Caco-2 (cell line): ENCODE results near the gene GRID1. TPM values are rescaled to one million over a fixed set of nuclear protein-coding genes. Genes with fewer than 3 reads are reported as not detected.
"Not testable (repeated sequence)": the region's sequence is repeated elsewhere in the genome, so short reads cannot be mapped to it uniquely, and the experiment has no call there.

Source experiments
- BruUV-seq: library from RNA; stranded (reverse); fragments of 400-500 nt; replicated peaks from 2 replicates; lab custom pipeline; 2021; lab: Mats Ljungman, UMichigan
- CTCF ChIA-PET: fragments of 300-600 bp; sonication (Branson Sonifier 250); formaldehyde crosslinking; loops from one replicate; lab custom pipeline; 2022; ENCODE audit warnings: antibody characterized with exemption; lab: Charles Lee
- POLR2A ChIA-PET: fragments of 300-600 bp; sonication (Branson Sonifier 250); formaldehyde crosslinking; loops from one replicate; lab custom pipeline; 2022; ENCODE audit warnings: antibody characterized with exemption; lab: Charles Lee
- DNase-seq, 2 experiments: peaks; one replicate each; pipeline versions ENCODE4 v3.0.0 to v3.0.0-alpha.2; 2020 to 2022
- H3K27me3 ChIP-seq: replicated peaks from 2 replicates; pipeline ENCODE4 v1.6.0; 2011; ENCODE audit warnings: low read length; ENCODE audit not compliant: control insufficient read depth, insufficient read depth
- H3K36me3 ChIP-seq: 2 replicates; pipeline ENCODE4 v1.5.1; 2011; ENCODE audit warnings: low read length; ENCODE audit not compliant: control insufficient read depth, insufficient read depth
- H3K4me1 ChIP-seq: fragments of 250-450 bp; sonication (Bioruptor Pico); 2 replicates; pipeline ENCODE4 v1.5.1; 2020; ENCODE audit warnings: mild to moderate bottlenecking
- H3K4me3 ChIP-seq: 2 replicates; pipeline ENCODE4 v1.5.1; 2011; ENCODE audit warnings: low read depth, mild to moderate bottlenecking, control low read depth, low read length
- H3K9me3 ChIP-seq: fragments of 250-450 bp; sonication (Bioruptor Pico); 2 replicates; pipeline ENCODE4 v1.5.1; 2020; ENCODE audit warnings: mild to moderate bottlenecking, moderate library complexity
- H3K27ac Mint-ChIP-seq: one replicate; pipeline ENCODE4 v1.8.0; 2022; ENCODE audit warnings: mixed read lengths; ENCODE audit not compliant: unreplicated experiment
- H3K27me3 Mint-ChIP-seq: one replicate; pipeline ENCODE4 v1.8.0; 2022; ENCODE audit warnings: mixed read lengths; ENCODE audit not compliant: insufficient read depth, unreplicated experiment
- H3K36me3 Mint-ChIP-seq: one replicate; pipeline ENCODE4 v1.8.0; 2022; ENCODE audit warnings: mild to moderate bottlenecking, mixed read lengths; ENCODE audit not compliant: insufficient read depth, unreplicated experiment
- H3K4me1 Mint-ChIP-seq: one replicate; pipeline ENCODE4 v1.8.0; 2022; ENCODE audit warnings: low read depth, mixed read lengths; ENCODE audit not compliant: unreplicated experiment
- H3K4me3 Mint-ChIP-seq: one replicate; pipeline ENCODE4 v1.8.0; 2022; ENCODE audit warnings: mild to moderate bottlenecking, moderate library complexity, mixed read lengths; ENCODE audit not compliant: unreplicated experiment
- H3K9me3 Mint-ChIP-seq: one replicate; pipeline ENCODE4 v1.8.0; 2022; ENCODE audit warnings: mixed read lengths; ENCODE audit not compliant: unreplicated experiment
- CTCF ChIP-seq, 2 experiments: fragments of 200-600 bp in 1 of 2; IDR thresholded peaks; 1 replicate in 1 of 2; 2 replicates in 1 of 2; pipeline versions ENCODE4 v1.5.1 to v1.8.0; 2011 to 2022; ENCODE audit warnings: antibody characterized with exemption in 1 of 2, control low read depth in 1 of 2, inconsistent platforms in 1 of 2, low read depth in 1 of 2, low read length in 1 of 2, mild to moderate bottlenecking in 1 of 2, moderate library complexity in 1 of 2; ENCODE audit not compliant: insufficient read depth in 1 of 2, severe bottlenecking in 1 of 2, unreplicated experiment in 1 of 2
- intact Hi-C: fragments of 100-400 bp; cut with micrococcal nuclease; formaldehyde crosslinking; loops from one replicate; pipeline ENCODE4 v1.10.0; 2022; ENCODE audit not compliant: unreplicated experiment
- total RNA-seq: library from RNA; stranded (reverse); gene quantifications from 2 replicates; pipeline ENCODE4 v1.2.3, GENCODE V29; 2022

Gene GRID1
- total RNA-seq, 1 experiment from 2014 or later: 8.0 TPM

GRCh38 chr10:86108696-86109095 is 257.9 kb downstream of the GRID1 start:
- Histone ChIP-seq H3K27me3 (no peaks in the 10 kb centered on the region), H3K36me3 (no peaks in the 10 kb centered on the region), H3K4me3 (no peak overlapping the region), H3K9me3 (no peaks in the 10 kb centered on the region), H3K4me1 (no peaks in the 10 kb centered on the region)
- no peaks in the 10 kb centered on the region for H3K36me3 Mint-ChIP-seq
- H3K9me3 Mint-ChIP-seq: no peaks in the 10 kb centered on the region
- H3K4me3 Mint-ChIP-seq: no peak overlapping the region
- ChIA-PET POLR2A (no interaction called here), CTCF (no interaction called here)
- intact Hi-C loops: loop anchor here (10.0 kb wide), 1 partner anchor 266 kb away; no protein-coding TSS in a partner anchor
- H3K27me3 Mint-ChIP-seq: no peaks in the 10 kb centered on the region
- no peak for DNase-seq
- peaks cover 7% of the 10 kb centered on the region for H3K4me1 Mint-ChIP-seq
- BruUV-seq: no TSS peak
- no peak for TF ChIP-seq CTCF (IDR thresholded peaks at IDR 0.05; ENCODE audit: insufficient read depth in 1 of 2, low read depth in 1 of 2, low read length in 1 of 2, severe bottlenecking in 1 of 2, unreplicated experiment in 1 of 2)
- H3K27ac Mint-ChIP-seq: no peak overlapping the region

- H3K9me3 ChIP-seq, H3K4me1 Mint-ChIP-seq, H3K4me1 ChIP-seq, H3K36me3 Mint-ChIP-seq, H3K9me3 Mint-ChIP-seq, H3K27ac Mint-ChIP-seq, DNase-seq, POLR2A ChIA-PET, CTCF ChIA-PET, H3K4me3 ChIP-seq, H3K4me3 Mint-ChIP-seq, BruUV-seq, H3K36me3 ChIP-seq, H3K27me3 ChIP-seq, H3K27me3 Mint-ChIP-seq: not testable (repeated sequence)
- intact Hi-C loops: loop anchor here (10.0 kb wide), 1 partner anchor 267 kb away; no protein-coding TSS in a partner anchor
Measured at GRCh38 chr10:86107611-86108310, 258.8 kb downstream of the GRID1 start.

- Mint-ChIP-seq H3K27me3 (no peaks in the 10 kb centered on the region), H3K9me3 (no peaks in the 10 kb centered on the region), H3K36me3 (no peaks in the 10 kb centered on the region), H3K27ac (no peak overlapping the region), H3K4me3 (no peak overlapping the region), H3K4me1 (peaks cover 7% of the 10 kb centered on the region)
- Histone ChIP-seq H3K27me3 (no peaks in the 10 kb centered on the region), H3K4me3 (no peak overlapping the region), H3K36me3 (no peaks in the 10 kb centered on the region), H3K4me1 (no peaks in the 10 kb centered on the region), H3K9me3 (no peaks in the 10 kb centered on the region)
- no peak for TF ChIP-seq CTCF (IDR thresholded peaks at IDR 0.05; ENCODE audit: insufficient read depth in 1 of 2, low read depth in 1 of 2, low read length in 1 of 2, severe bottlenecking in 1 of 2, unreplicated experiment in 1 of 2)
- intact Hi-C loops: loop anchor here (10.0 kb wide), 1 partner anchor 268 kb away; no protein-coding TSS in a partner anchor
- CTCF ChIA-PET: no interaction called here
- no peak for DNase-seq
- BruUV-seq: no TSS peak
- POLR2A ChIA-PET: no interaction called here
Measured at GRCh38 chr10:86107131-86107530, 259.5 kb downstream of the GRID1 start.
